NCI-H146 (cell line): ENCODE data around the gene PPM1H.
"Not testable (repeated sequence)": the region's sequence is repeated elsewhere in the genome, so short reads cannot be mapped to it uniquely, and the experiment has no call there.

Experiments
- DNase-seq: peaks from one replicate; lab custom pipeline; 2025; lab: John Stamatoyannopoulos, UW

PPM1H gene

GRCh38 chr12:62732861-62733427 lies 202.0 kb downstream of the PPM1H start:
- no peak for DNase-seq

DNA sequence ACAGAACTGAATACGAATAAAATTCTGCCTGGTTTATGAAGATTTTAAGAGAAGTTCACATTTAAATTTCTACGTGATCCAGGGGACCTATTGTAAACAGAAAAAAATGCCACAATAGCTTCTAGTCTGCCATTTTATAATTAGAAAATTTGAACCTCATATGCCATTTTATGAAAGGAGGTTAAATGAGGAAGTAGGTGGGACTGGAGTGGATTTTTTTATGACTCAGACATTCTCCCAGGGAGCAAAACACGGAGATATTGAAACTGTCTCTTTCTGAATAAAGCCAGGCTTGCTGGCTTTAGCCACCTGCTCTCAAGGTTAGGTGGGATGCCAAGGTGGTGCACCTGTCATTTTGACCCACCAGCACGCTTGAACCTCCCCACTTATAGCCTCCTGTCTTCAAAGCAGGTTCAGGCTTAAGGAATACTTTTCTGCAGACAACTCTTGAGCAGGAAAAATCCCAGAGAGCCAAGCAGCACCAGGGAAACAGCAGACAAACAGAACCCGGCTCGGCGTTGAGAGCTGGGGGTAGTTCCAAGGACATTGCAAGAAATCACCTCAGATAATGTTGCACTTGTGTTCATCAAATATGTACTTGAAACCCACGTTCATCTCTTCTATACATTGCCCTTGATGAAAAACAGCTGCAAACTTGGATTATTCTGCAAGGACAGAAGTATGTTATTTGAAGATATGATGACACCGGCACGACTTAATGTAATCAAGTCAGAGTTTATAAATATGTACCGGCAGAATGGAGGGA lies 203.7 kb downstream of the PPM1H start:
- no peak for DNase-seq

GRCh38 chr12:62730649-62731048 lies 204.3 kb downstream of the PPM1H start:
- DNase-seq, result no peak

- not testable (repeated sequence) for DNase-seq
These were observed 205.1 kb downstream of the PPM1H start for GRCh38 chr12:62729579-62730544.

DNA sequence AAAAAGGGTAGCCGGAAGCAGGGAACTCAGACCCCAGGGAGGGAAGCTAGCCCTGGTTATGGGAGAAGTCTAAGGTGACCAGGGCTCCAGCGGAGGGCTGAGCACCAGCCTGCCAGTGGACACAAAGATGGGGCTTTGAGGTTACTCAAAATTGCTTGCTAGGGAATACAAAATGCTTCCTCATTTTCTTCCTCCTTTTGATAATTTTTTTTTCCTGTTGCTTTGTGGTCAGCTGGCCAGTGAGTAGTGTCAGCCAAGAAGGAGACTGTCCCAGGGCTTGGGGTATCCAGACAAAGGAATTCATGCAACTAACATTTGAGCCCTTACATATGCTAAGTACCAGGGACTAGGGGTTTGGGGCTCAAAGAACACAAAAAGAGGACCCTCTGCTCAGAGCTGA lies 206.2 kb downstream of the PPM1H start:
- DNase-seq, result no peak

DNA sequence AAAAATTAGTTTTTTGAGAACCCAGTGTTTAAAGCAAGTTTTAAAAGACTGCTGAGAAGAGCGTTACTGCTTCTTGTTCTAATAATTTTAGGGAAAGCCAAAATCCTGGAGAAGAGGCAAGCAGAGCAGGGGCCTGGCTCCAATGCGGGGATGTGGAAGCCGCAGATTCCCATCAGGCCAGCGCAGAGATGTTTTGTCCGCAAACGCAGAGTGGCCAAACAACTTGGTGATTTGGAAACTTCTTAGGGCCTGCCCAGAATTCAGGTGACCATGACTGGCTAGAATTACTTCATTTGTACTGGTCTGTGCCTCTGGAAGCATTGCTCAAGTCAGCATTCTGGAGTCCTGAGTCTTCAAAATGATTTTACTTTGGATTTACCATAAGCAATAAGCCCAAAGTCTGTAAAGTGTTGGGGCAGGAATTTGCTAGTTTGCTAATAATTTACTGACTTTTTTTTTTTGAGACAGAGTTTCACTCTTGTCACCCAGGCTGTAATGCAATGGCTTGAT lies 208.4 kb downstream of the PPM1H start:
- no peak for DNase-seq

GRCh38 chr12:62725781-62726180 lies 209.2 kb downstream of the PPM1H start:
- DNase-seq, result no peak

- no peak for DNase-seq
These were observed 210.0 kb downstream of the PPM1H start for GRCh38 chr12:62724947-62725451.

- DNase-seq, result no peak
These were observed 210.7 kb downstream of the PPM1H start for GRCh38 chr12:62724285-62724684.

DNA sequence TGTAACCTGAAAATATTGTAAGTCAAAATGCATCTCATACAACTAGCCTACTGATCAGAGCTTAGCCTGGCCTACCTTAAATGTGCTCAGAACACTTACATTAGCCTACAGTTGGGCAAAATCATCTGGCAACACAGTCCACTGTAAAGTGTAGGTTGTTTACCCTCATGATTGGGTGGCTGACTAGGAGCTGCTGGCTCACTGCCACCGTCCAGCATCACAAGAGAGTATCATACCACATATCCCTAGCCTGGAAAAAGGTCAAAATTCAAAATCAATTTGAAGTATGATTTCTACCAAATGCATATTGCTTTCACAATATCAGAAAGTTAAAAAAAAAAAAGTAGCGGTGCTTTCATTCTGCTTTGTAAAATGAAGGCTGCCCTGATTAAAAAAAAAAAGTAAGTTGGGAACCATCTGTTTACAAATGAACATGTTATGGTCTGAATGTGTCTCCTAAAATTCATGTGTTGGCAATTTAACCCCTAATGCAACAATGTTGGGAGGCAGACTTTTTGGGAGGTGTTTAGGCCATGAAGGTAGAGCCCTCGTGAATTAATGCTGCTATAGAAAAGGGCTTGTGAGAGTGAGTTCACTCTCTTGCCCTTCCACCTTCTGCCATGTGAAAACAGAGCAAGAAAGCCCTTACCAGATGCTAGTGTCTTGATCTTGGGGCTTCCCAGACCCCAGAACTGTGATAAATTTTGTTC lies 211.8 kb downstream of the PPM1H start:
- no peak for DNase-seq

GRCh38 chr12:62720661-62721330 lies 214.2 kb downstream of the PPM1H start:
- DNase-seq, result peak; percentile 4

- DNase-seq, result no peak
These were observed 214.9 kb downstream of the PPM1H start for GRCh38 chr12:62720025-62720424.

DNA sequence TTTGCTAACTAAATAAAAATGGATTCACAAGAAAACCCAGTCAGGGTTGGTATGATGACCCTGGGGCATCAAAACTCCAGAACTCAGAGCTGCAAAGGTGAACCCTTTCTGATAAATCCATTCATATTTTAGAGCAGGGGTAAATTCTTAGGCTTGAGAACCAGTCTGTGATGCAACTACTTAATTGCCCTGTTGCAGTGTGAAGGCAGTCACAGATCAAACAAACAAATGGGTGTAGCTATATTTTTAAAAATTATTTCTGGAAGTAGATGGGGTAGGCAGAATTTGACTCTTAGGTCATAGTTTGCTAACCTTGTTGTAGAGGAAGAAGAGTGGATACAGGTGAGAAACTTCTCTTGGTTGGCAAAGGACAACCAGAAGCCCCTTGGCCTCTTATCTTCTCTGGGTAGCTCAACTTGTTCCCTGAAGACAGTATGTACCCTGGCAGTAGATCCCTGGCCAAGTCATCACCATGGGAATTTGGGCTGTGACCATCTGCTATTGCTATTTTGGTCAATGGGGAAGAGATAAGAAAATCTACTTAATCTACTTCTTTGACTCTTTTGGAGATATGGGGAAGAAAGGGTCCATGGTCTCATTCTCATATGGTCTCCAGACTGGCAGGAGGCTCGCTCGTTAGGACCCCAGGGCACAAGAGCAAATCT lies 216.1 kb downstream of the PPM1H start:
- no peak for DNase-seq

GRCh38 chr12:62717643-62718042 lies 217.3 kb downstream of the PPM1H start:
- peak; percentile 30 for DNase-seq

GRCh38 chr12:62716866-62717525 lies 218.0 kb downstream of the PPM1H start:
- no peak for DNase-seq

DNA sequence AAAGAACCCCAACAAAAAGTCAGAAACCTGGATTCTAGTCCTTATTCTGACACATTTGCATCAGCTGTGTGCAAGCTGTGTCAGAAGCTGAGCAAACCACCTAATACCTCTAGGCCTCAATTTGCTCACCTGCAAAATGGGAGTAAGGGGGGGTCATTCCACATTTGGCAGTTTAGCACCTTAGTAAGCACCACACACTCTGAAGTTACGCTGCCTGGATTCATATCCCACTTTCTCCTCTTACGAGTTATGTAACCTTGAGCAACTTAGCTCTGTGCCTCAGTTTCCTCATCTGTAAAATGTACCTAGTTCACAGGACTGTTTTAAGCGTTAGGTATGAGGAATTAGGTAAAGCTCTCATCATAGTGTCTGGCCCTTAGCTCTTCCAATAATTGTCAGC lies 218.9 kb downstream of the PPM1H start:
- DNase-seq, result no peak

- DNase-seq, result no peak
These were observed 219.9 kb downstream of the PPM1H start for GRCh38 chr12:62714774-62715721.

DNA sequence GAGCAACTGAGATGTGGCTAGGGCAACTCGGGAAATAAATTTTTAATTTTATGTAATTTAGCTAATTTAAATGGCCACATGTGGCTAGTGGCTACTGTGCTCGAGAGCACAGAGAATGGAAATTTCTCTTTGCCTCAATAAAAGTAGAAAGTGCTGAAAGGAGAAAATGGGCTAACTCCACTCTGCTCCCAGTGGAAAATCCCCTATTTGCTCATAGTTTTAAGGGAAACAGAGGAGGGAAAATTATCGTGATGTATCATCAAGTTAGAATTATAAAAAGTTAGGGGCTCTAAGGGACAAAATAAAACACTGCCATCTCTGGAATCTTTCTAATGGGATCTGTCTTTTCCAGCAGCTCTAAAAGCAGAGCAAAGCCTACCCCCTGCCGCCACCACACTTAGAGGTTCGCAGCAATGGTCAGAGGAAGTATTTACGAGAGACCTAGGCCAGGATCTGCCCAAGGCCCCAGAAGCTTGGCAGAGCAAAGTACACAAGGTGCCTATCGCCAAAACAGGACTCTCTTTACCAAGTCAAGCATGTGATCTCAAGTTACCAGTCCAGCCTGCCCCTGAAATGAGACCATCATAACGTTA lies 220.7 kb downstream of the PPM1H start:
- DNase-seq, result no peak
